Type B pancreatic cell (in vitro differentiated cells): ENCODE results near the gene BBS7. TPM values are rescaled to one million over a fixed set of nuclear protein-coding genes. Genes with fewer than 3 reads are reported as not detected.

Experiments used
- DNase-seq: peaks from one replicate; pipeline ENCODE4 v3.0.0; 2021; ENCODE audit warnings: mixed read lengths; ENCODE audit not compliant: unreplicated experiment; ENCODE audit errors: extremely low spot score
- H3K27ac Mint-ChIP-seq: 2 replicates; pipeline ENCODE4 v1.8.0; 2021; ENCODE audit warnings: mild to moderate bottlenecking, mixed read lengths
- H3K27me3 Mint-ChIP-seq: 2 replicates; pipeline ENCODE4 v1.8.0; 2021; ENCODE audit warnings: mixed read lengths
- H3K36me3 Mint-ChIP-seq: 2 replicates; pipeline ENCODE4 v1.8.0; 2021; ENCODE audit warnings: mixed read lengths
- H3K4me1 Mint-ChIP-seq: one replicate; pipeline ENCODE4 v1.8.0; 2021; ENCODE audit warnings: mixed read lengths; ENCODE audit not compliant: unreplicated experiment
- H3K4me3 Mint-ChIP-seq: 2 replicates; pipeline ENCODE4 v1.8.0; 2021; ENCODE audit warnings: mild to moderate bottlenecking, mixed read lengths
- H3K9me3 Mint-ChIP-seq: 2 replicates; pipeline ENCODE4 v1.8.0; 2021; ENCODE audit warnings: mixed read lengths
- total RNA-seq: library from RNA; stranded (reverse); gene quantifications from 2 replicates; pipeline ENCODE4 v1.2.1, GENCODE V29; 2021; ENCODE audit warnings: low replicate concordance
- TF ChIP-seq, protein P1 (sequence below): fragments of 200-600 bp; sonication (generic); conservative IDR thresholded peaks from 2 replicates; pipeline ENCODE4 v1.5.0; 2021; ENCODE audit warnings: antibody characterized with exemption, mild to moderate bottlenecking

The BBS7 gene
- total RNA-seq, 1 donor from 2014 or later: 26.0 TPM

DNA sequence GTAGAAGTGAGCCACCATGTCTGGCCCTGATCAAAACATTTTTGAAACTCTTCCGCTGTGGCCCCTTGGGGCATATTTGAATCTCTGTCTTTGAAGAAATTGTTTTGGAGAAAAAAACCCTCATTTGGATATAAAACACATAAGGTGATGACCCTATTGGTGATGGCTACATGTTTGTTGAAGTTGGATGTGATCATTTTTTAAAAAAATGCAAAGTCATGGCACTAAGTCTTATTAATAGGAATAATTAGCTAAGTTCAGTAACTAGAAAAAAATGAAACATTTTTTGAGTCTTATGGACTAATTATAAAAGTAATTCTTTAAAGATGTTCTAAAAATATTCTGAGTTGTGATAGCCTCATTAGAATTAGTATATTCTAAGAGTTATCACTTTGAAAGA is 17.9 kb upstream of the BBS7 start:
- no peak for DNase-seq
- Mint-ChIP-seq H3K27me3 (no peaks in the 10 kb centered on the region), H3K4me3 (no peak overlapping the region), H3K36me3 (no peaks in the 10 kb centered on the region), H3K9me3 (no peaks in the 10 kb centered on the region), H3K27ac (no peak overlapping the region), H3K4me1 (no peaks in the 10 kb centered on the region)
- TF ChIP-seq, protein P1, sequence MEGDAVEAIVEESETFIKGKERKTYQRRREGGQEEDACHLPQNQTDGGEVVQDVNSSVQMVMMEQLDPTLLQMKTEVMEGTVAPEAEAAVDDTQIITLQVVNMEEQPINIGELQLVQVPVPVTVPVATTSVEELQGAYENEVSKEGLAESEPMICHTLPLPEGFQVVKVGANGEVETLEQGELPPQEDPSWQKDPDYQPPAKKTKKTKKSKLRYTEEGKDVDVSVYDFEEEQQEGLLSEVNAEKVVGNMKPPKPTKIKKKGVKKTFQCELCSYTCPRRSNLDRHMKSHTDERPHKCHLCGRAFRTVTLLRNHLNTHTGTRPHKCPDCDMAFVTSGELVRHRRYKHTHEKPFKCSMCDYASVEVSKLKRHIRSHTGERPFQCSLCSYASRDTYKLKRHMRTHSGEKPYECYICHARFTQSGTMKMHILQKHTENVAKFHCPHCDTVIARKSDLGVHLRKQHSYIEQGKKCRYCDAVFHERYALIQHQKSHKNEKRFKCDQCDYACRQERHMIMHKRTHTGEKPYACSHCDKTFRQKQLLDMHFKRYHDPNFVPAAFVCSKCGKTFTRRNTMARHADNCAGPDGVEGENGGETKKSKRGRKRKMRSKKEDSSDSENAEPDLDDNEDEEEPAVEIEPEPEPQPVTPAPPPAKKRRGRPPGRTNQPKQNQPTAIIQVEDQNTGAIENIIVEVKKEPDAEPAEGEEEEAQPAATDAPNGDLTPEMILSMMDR: no peak

DNA sequence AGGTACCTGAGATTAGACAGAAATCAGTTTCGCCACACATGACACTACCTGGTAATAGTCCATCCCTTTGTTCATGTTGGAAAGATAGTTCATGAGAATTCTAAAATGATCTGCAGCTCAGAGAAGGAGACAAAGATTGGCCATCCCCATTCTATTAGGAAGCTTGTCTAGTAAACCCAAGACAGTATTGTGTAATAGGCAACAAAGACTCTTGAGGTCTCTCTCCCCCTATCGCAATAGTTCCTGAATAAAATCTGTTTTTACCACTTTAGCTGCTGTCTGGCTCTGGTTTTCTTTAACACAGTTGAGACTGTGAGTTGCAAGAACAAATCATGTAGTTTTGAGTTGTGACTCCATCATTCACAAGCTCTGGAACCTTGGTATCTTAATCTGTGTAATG is 14.8 kb upstream of the BBS7 start:
- DNase-seq: no peak
- TF ChIP-seq, protein P1: no peak
- no peaks in the 10 kb centered on the region for H3K27me3 Mint-ChIP-seq
- H3K4me3 Mint-ChIP-seq: no peak overlapping the region
- H3K9me3 Mint-ChIP-seq: no peaks in the 10 kb centered on the region
- no peak overlapping the region for H3K27ac Mint-ChIP-seq
- no peaks in the 10 kb centered on the region for H3K36me3 Mint-ChIP-seq
- H3K4me1 Mint-ChIP-seq: no peaks in the 10 kb centered on the region

DNA sequence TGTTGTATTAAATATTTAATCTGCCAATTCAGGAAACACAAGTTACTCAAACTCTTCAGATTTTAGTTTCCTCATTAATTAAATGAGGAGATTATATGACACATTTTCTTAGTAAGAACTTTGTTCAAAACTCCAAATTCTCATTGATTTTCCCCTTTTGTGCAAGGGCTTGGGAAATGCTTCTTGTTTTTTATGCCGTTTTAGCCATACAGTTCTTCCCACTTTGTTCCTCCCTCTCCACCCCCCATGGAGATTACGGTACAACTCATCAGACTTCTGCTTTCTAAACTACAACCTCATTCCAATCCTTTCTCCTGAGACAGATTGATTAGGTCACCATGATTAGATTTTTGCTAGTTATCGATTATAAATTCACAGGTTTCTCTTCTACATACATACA is 10.9 kb upstream of the BBS7 start:
- H3K4me3 Mint-ChIP-seq: no peak overlapping the region
- H3K4me1 Mint-ChIP-seq: no peaks in the 10 kb centered on the region
- H3K27ac Mint-ChIP-seq: no peak overlapping the region
- no peaks in the 10 kb centered on the region for H3K9me3 Mint-ChIP-seq
- TF ChIP-seq, protein P1: no peak
- no peak for DNase-seq
- H3K36me3 Mint-ChIP-seq: no peaks in the 10 kb centered on the region
- no peaks in the 10 kb centered on the region for H3K27me3 Mint-ChIP-seq

DNA sequence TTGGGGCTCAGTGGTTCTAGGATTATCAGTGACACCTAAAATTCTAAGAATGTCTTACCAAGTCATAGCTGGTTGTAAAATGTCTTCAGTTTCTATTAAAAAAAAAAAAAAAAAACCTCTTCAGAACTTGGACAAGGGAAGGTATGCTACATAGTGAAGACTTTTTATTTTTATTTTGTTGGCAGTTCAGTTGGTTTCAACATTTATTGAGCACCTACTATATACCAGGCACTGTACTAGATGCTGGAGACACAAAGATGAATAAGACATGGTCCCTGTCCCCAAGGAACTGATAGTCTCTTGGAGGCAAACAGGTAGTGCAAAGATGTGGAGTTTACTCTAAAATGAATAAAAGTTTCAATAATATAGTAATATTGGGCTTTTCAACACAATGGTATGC is 8.9 kb upstream of the BBS7 start:
- TF ChIP-seq, protein P1: no peak
- Mint-ChIP-seq H3K4me3 (no peak overlapping the region), H3K36me3 (no peaks in the 10 kb centered on the region), H3K27ac (no peak overlapping the region), H3K27me3 (no peaks in the 10 kb centered on the region), H3K4me1 (no peaks in the 10 kb centered on the region), H3K9me3 (no peaks in the 10 kb centered on the region)
- DNase-seq: no peak

DNA sequence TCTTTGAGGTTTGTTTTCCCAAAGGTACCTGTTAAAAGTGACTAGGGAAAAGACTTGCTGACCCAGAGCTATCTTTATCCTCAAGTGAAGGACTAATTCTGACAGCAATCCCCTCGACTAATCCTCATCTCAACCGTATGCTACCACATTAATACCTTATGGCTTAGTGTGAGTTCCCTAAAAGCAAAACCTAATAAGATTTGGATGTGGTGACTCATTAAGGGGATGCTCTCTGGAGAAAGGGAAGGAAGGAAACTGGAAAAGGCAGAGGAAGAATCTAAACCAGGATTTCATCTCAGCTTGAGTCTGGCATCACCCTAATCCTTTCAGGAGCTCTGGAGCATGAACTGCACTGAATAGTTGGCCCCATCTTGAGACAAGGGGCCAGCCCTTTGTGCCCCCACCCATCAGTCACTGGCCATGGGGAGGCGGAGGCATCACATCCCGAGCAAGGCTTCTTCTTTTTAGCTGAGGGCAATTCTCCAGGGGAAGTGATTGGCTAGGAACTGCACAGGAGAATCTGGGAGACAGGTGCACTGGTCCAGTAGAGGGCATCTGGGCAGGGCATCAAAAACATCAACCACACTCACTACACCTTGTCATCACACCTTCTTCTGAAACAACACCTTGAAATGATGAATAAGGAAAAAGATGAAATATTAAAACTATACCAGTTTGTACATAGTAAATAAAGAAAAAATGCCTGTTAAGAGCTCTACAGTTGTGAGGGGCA is 6.9 kb upstream of the BBS7 start:
- Mint-ChIP-seq H3K4me3 (no peak overlapping the region), H3K4me1 (peaks cover 6% of the 10 kb centered on the region), H3K36me3 (no peaks in the 10 kb centered on the region), H3K27me3 (no peaks in the 10 kb centered on the region), H3K27ac (no peak overlapping the region), H3K9me3 (no peaks in the 10 kb centered on the region)
- TF ChIP-seq, protein P1: no peak
- no peak for DNase-seq
